Fibroblast of lung (primary cell): ENCODE measurements around the gene STIM1. TPM values are rescaled to one million over a fixed set of nuclear protein-coding genes. Genes with fewer than 3 reads are reported as not detected.
A peak's percentile ranks its signal among the peaks of the same experiment; 100 is the strongest.

Experiments
- DNase-seq, 2 donors: peaks; one replicate each; pipeline versions ENCODE4 v3.0.0 to v3.0.0-alpha.2; 2010; ENCODE audit warnings: low read depth in 2 of 2
- H2AFZ ChIP-seq: 2 replicates; pipeline ENCODE4 v1.5.1; 2012; ENCODE audit warnings: low read length, control low read depth, inconsistent platforms
- H3K27ac ChIP-seq: 2 replicates; pipeline ENCODE4 v1.5.1; 2011; ENCODE audit warnings: low read length, control low read depth; ENCODE audit not compliant: insufficient read depth
- H3K27me3 ChIP-seq: 2 replicates; pipeline ENCODE4 v1.5.1; 2011; ENCODE audit warnings: mild to moderate bottlenecking, low read length; ENCODE audit not compliant: control insufficient read depth, insufficient read depth
- H3K36me3 ChIP-seq: 2 replicates; pipeline ENCODE4 v1.5.1; 2011; ENCODE audit warnings: low read length; ENCODE audit not compliant: control insufficient read depth, insufficient read depth
- H3K4me1 ChIP-seq: 2 replicates; pipeline ENCODE4 v1.5.1; 2011; ENCODE audit warnings: low read length; ENCODE audit not compliant: control insufficient read depth, insufficient read depth; ENCODE audit errors: extremely low read depth
- H3K4me2 ChIP-seq: 2 replicates; pipeline ENCODE4 v1.5.1; 2011; ENCODE audit warnings: low read length, control low read depth; ENCODE audit not compliant: insufficient read depth; ENCODE audit errors: extremely low read depth
- H3K4me3 ChIP-seq, 4 experiments: fragments of 200-600 bp in 1 of 4; sonication (generic) in 1 of 4; replicated peaks in 1 of 4; 2 replicates each; pipeline ENCODE4 v1.5.1; 2011 to 2016; ENCODE audit warnings: low read length in 4 of 4, low read depth in 3 of 4, mild to moderate bottlenecking in 3 of 4, control low read depth in 2 of 4, inconsistent platforms in 1 of 4, mixed read lengths in 1 of 4; ENCODE audit not compliant: insufficient read depth in 1 of 4; ENCODE audit errors: control extremely low read depth in 1 of 4
- H3K79me2 ChIP-seq: 2 replicates; pipeline ENCODE4 v1.5.1; 2012; ENCODE audit warnings: mild to moderate bottlenecking, low read length, inconsistent platforms; ENCODE audit not compliant: control insufficient read depth, insufficient read depth
- H3K9ac ChIP-seq: 2 replicates; pipeline ENCODE4 v1.5.1; 2011; ENCODE audit warnings: mild to moderate bottlenecking, low read length, control low read depth; ENCODE audit not compliant: insufficient read depth
- H3K9me3 ChIP-seq: 2 replicates; pipeline ENCODE4 v1.5.1; 2012; ENCODE audit warnings: low read depth, low read length; ENCODE audit not compliant: control insufficient read depth, insufficient read depth
- H4K20me1 ChIP-seq: 2 replicates; pipeline ENCODE4 v1.5.1; 2011; ENCODE audit warnings: low read length; ENCODE audit not compliant: control insufficient read depth, insufficient read depth; ENCODE audit errors: extremely low read depth
- EZH2 ChIP-seq: IDR thresholded peaks from 2 replicates; pipeline ENCODE4 v1.5.1; 2012; ENCODE audit warnings: low read length, control low read depth, mild to moderate bottlenecking; ENCODE audit errors: missing control alignments
- polyA plus RNA-seq, 2 donors: library from polyadenylated mRNA; depleted of rRNA in 1 of 2; stranded (reverse) in 1 of 2; unstranded in 1 of 2; fragments of >200 nt; gene quantifications; 2 replicates each; pipeline ENCODE4 v1.2.1, GENCODE V29; 2011 to 2012; ENCODE audit warnings: missing spikeins in 1 of 2
- total RNA-seq: library from RNA; depleted of rRNA; stranded (reverse); fragments of >200 nt; gene quantifications from 2 replicates; pipeline ENCODE4 v1.2.1, GENCODE V29; 2014
- TF ChIP-seq, protein P1 (sequence below), 2 donors: IDR thresholded peaks in 1 of 2; conservative IDR thresholded peaks in 1 of 2; 1 replicate in 1 of 2; 2 replicates in 1 of 2; pipeline ENCODE4 v1.5.1; 2011 to 2012; ENCODE audit warnings: low read length in 2 of 2, control low read depth in 1 of 2, inconsistent platforms in 1 of 2, low read depth in 1 of 2, mild to moderate bottlenecking in 1 of 2

Gene STIM1
- total and polyA plus RNA-seq, 2 donors (not counting 1 experiment from before 2014, with no cell fraction given), result 38.1 to 44.6 TPM

DNA sequence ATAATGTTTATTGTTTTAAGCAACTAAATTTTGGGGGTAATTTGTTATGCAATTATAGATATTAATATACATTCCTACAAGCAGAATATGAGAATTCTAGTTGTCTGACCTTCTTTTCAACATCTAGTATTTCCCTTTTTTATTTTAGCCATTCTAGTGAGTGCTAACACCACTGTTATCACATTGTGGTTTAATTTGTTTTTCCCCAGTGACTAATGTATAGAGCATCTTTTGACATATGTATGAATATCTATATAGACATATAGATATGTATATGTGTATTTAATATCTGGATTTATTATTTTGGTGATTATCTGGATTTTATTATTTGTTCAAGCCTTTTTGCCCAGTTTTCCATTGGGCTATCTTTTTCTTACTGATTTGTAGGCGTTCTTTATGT lies 66.6 kb downstream of the STIM1 start:
- no peak for DNase-seq
- H4K20me1 ChIP-seq, result no peaks in the 10 kb centered on the region

DNA sequence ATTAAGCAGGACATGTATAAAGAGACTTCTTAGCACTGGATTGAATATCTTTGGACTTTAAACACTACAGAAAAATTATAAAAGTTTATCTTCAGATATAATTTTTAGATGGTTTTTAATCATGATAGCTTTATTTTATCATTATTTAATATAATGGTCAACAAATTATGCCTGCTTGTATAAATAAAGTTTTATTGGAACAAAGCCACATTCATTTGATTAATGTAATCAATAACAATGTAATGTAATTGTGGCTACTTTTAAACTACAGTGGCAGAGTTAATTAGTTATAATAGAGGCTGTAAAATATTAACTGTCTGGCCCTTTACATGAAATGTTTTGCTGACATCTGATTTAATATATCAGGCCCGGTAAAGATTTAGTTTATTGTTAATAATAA lies 70.0 kb downstream of the STIM1 start:
- H3K79me2 ChIP-seq, result no peaks in the 10 kb centered on the region
- H3K27me3 ChIP-seq, result no peaks in the 10 kb centered on the region
- H3K9me3 ChIP-seq, result no peaks in the 10 kb centered on the region
- no peak overlapping the region for H3K4me2 ChIP-seq
- TF ChIP-seq, protein P1, sequence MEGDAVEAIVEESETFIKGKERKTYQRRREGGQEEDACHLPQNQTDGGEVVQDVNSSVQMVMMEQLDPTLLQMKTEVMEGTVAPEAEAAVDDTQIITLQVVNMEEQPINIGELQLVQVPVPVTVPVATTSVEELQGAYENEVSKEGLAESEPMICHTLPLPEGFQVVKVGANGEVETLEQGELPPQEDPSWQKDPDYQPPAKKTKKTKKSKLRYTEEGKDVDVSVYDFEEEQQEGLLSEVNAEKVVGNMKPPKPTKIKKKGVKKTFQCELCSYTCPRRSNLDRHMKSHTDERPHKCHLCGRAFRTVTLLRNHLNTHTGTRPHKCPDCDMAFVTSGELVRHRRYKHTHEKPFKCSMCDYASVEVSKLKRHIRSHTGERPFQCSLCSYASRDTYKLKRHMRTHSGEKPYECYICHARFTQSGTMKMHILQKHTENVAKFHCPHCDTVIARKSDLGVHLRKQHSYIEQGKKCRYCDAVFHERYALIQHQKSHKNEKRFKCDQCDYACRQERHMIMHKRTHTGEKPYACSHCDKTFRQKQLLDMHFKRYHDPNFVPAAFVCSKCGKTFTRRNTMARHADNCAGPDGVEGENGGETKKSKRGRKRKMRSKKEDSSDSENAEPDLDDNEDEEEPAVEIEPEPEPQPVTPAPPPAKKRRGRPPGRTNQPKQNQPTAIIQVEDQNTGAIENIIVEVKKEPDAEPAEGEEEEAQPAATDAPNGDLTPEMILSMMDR (conservative IDR thresholded peaks at IDR 0.05 in 1 of 2, IDR thresholded peaks at IDR 0.05 in 1 of 2; ENCODE audit: low read depth in 1 of 2, low read length in 2 of 2), result no peak
- TF ChIP-seq EZH2, result no peak
- H3K4me3 ChIP-seq, result no peak overlapping the region
- H3K9ac ChIP-seq, result no peak overlapping the region
- H2AFZ ChIP-seq, result no peak overlapping the region
- H3K4me1 ChIP-seq, result no peaks in the 10 kb centered on the region
- no peak overlapping the region for H3K27ac ChIP-seq
- DNase-seq, result no peak
- no peaks in the 10 kb centered on the region for H3K36me3 ChIP-seq
- H4K20me1 ChIP-seq, result no peaks in the 10 kb centered on the region

More for the DNA sequence above, 66.6 kb downstream of the STIM1 start:
- H3K27me3 ChIP-seq, result no peaks in the 10 kb centered on the region
- H3K9me3 ChIP-seq, result no peaks in the 10 kb centered on the region
- no peak for TF ChIP-seq EZH2
- TF ChIP-seq, protein P1 (conservative IDR thresholded peaks at IDR 0.05 in 1 of 2, IDR thresholded peaks at IDR 0.05 in 1 of 2; ENCODE audit: low read depth in 1 of 2, low read length in 2 of 2), result no peak
- no peaks in the 10 kb centered on the region for H3K79me2 ChIP-seq
- no peak overlapping the region for H2AFZ ChIP-seq
- no peak overlapping the region for H3K9ac ChIP-seq
- H3K4me2 ChIP-seq, result no peak overlapping the region
- H3K27ac ChIP-seq, result no peak overlapping the region
- no peaks in the 10 kb centered on the region for H3K36me3 ChIP-seq
- H3K4me3 ChIP-seq, result no peak overlapping the region
- H3K4me1 ChIP-seq, result no peaks in the 10 kb centered on the region

DNA sequence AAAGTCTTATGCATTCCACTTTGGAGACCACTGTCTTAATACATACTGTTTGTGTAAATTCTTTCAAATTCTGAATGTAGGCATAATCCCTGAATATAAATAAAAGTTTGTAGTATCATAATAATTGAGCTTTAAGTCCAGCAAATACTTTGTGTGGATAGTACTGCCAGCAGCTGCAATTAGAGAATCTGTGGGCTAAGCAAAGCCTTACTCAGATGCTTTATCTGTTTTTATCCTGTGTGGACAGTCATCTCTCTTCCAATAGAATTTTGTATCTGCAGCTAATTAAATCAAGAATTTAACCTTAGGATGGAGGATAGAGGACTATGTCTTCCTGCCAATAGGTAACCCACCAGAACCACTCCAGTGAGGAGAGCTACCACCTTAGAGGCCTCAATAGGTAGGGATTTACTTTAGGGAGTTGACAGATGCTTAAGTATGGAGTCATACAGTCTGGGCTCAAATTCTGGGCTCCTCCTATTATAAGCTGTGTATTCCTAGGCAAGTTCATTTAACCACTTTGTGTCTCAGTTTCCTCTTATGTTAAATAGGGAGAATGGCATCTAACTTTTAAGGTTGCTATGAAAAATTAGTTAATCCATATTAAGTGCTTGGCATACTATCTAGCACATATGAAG lies 71.1 kb downstream of the STIM1 start:
- Histone ChIP-seq H2AFZ (no peak overlapping the region), H3K4me1 (no peaks in the 10 kb centered on the region), H3K27me3 (no peaks in the 10 kb centered on the region), H3K9ac (no peak overlapping the region), H3K4me3 (no peak overlapping the region), H3K27ac (no peak overlapping the region), H3K4me2 (no peak overlapping the region), H3K79me2 (no peaks in the 10 kb centered on the region), H3K9me3 (no peaks in the 10 kb centered on the region), H4K20me1 (no peaks in the 10 kb centered on the region), H3K36me3 (no peaks in the 10 kb centered on the region)
- TF ChIP-seq, protein P1 (conservative IDR thresholded peaks at IDR 0.05 in 1 of 2, IDR thresholded peaks at IDR 0.05 in 1 of 2; ENCODE audit: low read depth in 1 of 2, low read length in 2 of 2), result no peak
- no peak for TF ChIP-seq EZH2
- peak in 1 of 2 donors; percentile 34 for DNase-seq
